Stimulated activated CD8-positive, alpha-beta memory T cell treated with anti-CD3 and anti-CD28 coated beads, Interleukin-15, amount 100 ng/mL, for 1 hour (primary cell): ENCODE results near the gene PLAC8L1.

Experiments used
- DNase-seq: peaks from one replicate; pipeline ENCODE4 v3.0.0-alpha.2; 2020; ENCODE audit warnings: low read depth

The PLAC8L1 gene

DNA sequence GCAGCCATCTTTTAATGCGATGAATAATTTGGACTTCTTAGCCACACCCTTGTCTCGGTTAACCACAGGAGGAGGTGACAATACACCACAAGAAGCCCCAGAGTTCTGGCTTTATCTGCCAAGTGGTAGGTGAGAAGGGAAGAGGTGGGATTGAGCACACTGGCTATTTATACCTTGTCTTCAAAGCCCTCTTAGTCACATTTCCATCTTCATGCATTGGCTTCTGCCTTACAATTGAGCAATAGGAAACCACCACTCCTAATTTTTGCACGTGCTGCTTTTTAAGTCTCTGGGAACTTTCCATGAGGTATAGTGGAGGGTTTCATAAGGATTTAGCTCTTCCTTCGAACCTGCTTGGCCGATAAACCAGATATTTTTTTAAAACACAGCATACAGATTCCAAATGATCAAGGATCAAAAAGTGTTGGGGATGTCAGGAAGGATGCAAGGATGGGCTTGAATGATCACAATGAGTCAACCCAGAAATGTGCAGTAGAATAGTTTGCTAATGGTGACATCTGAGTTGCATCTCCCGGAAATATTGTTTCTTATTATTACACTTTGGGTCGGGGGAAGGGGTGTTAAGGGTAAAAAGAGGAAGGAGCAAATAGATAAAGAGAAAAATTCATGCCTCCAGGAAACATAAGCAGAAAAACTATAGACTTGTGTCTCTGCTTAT is 25.5 kb downstream of the PLAC8L1 start:
- no peak for DNase-seq

DNA sequence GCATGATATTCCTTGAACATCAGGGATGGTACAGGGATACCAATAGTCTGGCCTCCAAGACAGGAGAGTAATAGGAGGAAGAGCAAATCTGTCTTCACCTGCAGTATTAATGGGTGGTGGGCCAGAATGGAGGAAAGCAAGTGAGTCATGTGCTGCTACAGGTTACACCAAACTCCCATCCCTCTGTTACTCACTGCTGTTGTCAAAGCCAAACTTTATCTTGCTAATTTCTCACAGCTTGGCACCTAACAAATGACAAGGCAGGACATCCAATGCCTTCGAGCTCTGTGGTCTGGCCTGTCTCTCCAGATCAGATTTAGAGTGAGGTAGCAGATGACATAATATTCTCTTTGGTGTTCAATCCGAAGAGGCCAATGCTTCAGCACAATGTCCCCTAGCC is 26.8 kb downstream of the PLAC8L1 start:
- DNase-seq, result no peak

DNA sequence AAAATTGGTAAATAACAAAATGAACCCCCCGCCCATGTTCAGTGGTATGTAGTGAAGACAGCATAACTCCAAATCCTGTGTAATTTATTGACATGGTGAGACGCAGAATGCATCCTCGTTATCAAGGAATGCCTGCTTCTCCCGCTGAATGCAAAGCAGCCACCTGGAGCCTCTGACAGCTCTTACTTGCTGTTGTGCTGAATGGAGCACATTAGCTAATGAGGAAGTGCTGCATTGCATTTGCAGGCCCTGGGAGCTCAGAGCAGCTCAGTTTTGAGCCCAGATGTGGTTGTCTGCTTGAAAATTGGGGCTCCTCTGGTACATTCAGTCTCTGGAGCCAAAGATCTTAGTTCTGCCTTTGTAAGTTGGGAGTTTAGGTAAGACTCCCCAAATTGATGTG is 28.9 kb downstream of the PLAC8L1 start:
- no peak for DNase-seq

DNA sequence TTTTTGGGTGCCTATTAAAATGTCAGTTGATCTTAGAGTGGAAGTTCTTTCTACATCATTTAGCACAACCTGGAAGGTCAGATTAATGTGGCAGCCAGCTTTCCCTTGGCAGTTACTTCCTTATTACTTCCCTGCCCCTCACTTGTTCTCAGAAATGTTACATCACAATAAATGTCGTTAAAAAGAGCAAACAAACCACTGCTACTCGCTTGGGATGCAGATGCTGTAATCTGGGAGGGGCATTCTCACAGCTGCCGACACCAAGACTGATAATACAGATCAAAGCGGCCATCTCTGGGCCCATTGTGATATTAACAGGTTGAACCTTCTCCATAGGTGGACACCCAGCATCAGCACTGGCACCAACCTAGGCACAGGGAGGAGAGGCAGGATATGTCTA is 29.3 kb downstream of the PLAC8L1 start:
- DNase-seq, result no peak

DNA sequence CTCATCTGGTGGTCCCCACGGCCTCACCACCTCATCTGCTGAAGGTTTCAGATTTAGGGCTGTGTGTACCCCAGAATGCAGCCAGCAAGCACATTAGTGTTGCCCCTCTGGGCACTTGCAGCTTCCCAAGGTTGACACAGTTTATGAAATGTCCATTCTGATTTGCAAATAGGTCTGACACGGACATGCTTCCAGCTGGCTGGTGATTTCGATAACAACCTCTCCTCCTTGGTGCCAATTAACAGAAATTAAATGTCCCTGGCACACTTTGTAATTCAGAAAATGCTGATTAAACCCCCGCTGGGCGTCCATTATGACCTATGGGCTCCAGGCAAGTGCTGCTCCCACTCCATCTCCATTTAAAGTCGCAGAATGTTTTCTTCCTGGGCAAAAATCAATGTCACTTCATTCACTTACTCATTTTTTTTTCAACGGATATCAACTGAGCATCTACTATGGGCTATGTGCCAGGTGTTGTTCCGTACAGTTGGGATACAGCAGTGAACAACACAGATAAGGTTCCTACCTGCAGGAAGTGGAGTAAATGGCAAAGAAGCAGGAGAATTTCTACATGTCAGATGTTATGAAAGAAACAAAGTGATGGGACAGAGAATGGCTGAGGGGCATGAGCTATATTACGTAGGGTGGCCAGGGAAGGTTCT is 32.0 kb downstream of the PLAC8L1 start:
- DNase-seq, result no peak

DNA sequence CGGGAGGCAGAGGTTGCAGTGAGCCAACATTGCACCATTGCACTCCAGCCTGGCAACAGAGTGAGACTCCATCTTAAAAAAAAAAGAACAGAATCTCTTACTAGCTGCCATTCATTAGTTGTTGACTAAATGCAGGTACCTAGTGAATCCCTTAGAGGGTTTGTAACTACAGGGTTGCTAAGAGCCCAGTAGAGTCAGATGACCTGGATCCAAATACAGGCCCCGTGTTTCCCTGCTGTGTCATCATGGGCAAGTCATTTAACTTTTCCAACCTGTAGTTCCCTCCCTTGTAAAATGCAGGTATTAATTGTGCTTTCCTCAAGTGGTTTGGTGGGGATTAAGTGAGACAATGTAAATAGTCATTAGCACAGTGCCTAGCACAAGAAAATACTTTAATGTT is 32.8 kb downstream of the PLAC8L1 start:
- DNase-seq, result no peak

DNA sequence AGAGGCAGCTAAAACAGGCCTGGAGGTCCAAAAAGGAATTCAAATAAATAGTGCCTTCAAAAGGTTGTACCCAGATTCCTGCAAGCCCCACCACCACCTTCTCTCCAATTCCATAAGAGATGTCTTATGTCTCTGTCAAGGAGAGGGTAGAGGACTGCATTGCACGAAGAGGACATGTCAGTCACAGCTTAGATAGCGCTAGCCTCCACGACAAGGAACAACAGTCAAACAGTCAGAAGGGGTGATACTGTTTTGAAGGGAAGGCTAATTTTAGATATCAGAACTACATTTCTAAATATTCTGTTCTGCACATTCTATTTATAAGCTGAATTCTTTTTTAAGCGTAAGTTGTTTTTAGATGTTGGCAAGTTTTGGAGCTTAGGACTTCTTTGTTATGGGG is 34.2 kb downstream of the PLAC8L1 start:
- no peak for DNase-seq

- DNase-seq, result no peak
Measured at GRCh38 chr5:146070746-146071145, 34.6 kb downstream of the PLAC8L1 start.

DNA sequence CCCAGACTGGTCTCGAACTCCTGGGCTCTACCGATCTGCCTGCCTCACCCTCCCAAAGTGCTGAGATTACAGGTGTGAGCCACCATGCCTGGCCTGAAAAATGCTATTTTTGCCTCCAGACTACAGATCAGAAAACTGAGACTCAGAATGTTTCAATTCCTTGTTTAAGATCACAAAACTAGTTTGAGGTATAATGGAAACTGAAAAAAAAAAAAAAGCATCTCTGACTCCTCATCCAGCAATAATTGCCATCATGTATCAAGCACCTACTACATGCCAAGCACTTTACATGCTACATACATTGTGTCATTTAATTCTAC is 35.6 kb downstream of the PLAC8L1 start:
- DNase-seq, result no peak

- DNase-seq, result no peak
Measured at GRCh38 chr5:146068977-146069779, 36.2 kb downstream of the PLAC8L1 start.

- DNase-seq, result no peak
Measured at GRCh38 chr5:146068206-146068605, 37.2 kb downstream of the PLAC8L1 start.

GRCh38 chr5:146066968-146067367 is 38.4 kb downstream of the PLAC8L1 start:
- DNase-seq, result no peak

- DNase-seq, result no peak
Measured at GRCh38 chr5:146060221-146060585, 45.2 kb downstream of the PLAC8L1 start.

DNA sequence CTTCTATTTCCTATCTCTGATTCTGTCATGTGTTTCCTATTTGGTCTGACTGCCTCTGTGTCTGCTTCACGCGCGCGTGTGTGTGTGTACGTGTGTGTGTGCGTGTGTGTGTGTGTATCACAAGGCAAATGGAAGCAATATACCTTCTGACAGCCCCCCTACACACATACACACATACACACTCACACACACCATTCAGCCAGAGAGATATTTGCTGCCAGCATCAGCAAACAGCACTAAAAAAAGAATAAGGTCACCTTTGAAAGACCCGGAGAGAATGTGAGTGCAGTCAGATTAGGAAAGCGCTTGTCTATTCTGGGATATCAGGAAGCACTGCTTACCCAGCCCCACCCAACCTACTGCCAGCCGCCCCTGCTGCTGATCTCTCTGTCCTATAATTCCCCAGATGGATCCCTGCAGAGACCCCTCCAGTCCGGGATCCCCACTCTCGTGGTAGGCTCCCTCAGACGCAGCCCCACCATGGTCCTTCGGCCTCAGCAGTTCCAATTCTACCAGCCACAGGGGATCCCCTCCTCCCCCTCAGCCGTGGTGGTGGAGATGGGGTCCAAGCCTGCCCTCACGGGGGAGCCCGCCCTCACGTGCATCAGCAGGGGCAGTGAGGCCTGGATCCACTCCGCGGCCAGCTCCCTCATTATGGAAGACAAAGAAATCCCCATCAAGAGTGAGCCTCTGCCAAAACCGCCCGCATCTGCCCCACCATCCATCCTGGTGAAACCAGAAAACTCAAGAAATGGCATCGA is 45.7 kb downstream of the PLAC8L1 start:
- no peak for DNase-seq

GRCh38 chr5:146055432-146055831 is 49.9 kb downstream of the PLAC8L1 start:
- no peak for DNase-seq

DNA sequence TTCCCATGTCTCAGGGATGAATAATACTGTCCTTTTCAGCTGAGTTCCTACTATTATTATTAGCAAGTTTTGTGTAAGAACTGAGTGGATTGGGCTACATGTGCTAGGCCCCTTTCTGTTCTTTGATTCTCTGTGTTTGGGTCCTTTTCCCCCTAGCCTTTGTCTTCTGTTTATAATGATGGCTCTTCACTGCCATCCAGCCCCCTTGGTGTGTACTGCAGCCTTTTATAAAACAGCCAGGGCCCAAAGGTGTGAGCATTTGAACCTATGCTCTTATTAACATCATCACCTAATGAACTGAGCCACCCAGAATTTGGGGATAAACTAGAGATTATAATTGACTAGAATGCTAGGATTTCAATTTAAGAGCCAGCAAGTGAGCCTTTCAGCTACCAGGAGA is 52.6 kb downstream of the PLAC8L1 start:
- no peak for DNase-seq

DNA sequence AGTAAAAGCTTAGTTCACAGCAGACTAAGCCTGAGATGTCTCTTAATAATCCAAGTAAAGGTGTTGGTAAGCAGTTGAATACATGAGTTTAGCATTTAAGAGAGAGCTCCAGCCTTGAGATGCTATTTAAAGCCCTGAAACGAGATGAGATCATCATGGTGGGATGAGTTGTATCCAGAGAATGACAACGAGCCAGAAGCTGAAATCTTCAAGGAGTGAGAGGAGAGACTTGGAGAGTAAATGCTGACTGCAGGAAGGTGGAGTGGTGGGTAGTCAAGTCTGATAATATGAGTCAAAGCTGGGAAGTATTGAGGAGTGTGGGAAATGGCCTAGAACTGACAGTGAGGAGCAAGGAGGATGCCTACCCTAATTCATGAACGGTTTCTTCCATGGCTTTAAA is 53.7 kb downstream of the PLAC8L1 start:
- DNase-seq, result no peak

DNA sequence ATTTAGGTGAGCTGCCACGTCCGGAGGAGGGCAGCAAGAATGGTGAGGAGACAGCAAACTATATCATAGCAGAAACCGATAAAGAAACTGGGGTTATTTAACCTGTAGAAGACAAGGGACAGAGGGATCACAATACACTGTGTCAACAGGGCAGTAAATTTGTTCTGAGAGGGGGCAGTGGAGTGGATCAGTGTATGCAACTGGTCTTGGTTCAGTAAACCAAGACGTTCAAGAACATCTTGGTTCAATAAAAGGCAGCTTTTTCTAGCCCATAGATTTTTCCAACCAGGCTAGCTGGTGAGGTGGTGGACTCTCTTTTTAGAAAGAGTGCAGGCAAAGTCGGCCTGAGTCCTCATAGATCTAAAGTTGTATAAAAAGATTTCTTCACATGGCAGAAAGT is 55.3 kb downstream of the PLAC8L1 start:
- no peak for DNase-seq

DNA sequence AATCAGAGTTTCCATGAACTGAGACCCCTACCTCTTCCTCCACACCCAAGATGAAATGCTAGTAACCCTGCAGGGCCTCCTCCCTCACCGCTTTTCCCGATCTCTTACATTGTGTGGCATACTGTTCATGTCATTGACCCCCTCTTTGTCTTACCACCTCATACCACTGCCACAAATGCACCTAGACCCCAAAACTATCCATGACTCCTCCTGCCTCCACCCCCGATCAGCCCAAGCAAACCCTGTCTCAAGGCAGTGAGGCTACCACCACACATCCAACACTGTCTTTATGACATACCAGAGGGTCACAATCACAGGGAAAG is 55.7 kb downstream of the PLAC8L1 start:
- no peak for DNase-seq

- DNase-seq, result no peak
Measured at GRCh38 chr5:146048994-146049703, 56.2 kb downstream of the PLAC8L1 start.

DNA sequence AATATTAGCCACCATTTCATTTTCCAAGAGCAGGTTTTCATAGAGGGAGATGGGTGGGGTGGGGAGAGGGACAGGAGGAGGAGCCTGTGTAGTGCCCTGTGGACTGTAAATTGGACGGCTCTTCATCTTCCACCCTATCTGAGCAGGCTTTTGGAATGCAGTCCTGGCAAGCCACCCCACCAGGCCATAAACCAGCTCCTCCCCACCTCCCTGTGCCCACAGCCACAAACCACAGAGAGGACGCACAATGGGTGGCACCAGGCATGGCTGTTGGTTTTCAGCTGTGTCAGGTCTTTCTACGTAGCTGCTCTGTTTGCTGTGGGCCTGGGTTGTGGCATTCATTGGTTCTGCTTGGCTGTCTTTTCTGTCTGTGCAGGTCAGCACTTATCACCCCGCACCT is 58.0 kb downstream of the PLAC8L1 start:
- no peak for DNase-seq

DNA sequence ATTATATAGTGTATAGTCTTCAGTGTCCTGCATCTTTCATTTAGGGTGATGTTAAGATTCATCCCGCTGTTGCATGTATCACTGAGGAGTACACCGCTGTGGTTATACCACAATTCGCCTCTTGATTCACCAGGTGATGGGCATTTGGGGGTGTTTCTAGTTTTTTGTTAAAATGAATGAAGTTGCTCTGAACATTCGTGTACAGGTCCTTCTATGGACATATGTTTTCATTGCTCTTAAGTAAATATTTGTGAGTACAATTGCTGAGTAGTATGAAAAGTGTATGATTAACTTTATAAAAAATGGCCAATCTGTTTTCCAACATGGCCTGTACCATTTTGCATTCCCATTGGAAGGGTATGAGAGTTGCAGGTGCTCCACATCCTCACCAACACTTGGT is 61.7 kb downstream of the PLAC8L1 start:
- DNase-seq, result no peak
